A673 (cell line): ENCODE data around the gene SOX5. TPM values are rescaled to one million over a fixed set of nuclear protein-coding genes. Genes with fewer than 3 reads are reported as not detected.

Experiments
- BruUV-seq: library from RNA; stranded (reverse); fragments of 400-500 nt; replicated peaks from 2 replicates; lab custom pipeline; 2021; lab: Mats Ljungman, UMichigan
- CTCF ChIA-PET: fragments of 300-600 bp; sonication (Branson Sonifier 250); formaldehyde crosslinking; loops from one replicate; lab custom pipeline; 2022; ENCODE audit warnings: antibody characterized with exemption; lab: Charles Lee
- POLR2A ChIA-PET: fragments of 300-600 bp; sonication (Branson Sonifier 250); formaldehyde crosslinking; loops from one replicate; lab custom pipeline; 2022; ENCODE audit warnings: antibody characterized with exemption; ENCODE audit not compliant: low non-redundant PET; lab: Charles Lee
- DNase-seq: peaks from one replicate; pipeline ENCODE4 v3.0.0-alpha.2; 2015; ENCODE audit warnings: low spot score
- H3K27ac ChIP-seq: fragments of 200-600 bp; sonication (generic); 2 replicates; pipeline ENCODE4 v1.5.1; 2016; ENCODE audit warnings: mixed run types, low read depth, mild to moderate bottlenecking, mixed read lengths, antibody characterized with exemption, low read length; ENCODE audit not compliant: poor library complexity, severe bottlenecking
- H3K27me3 ChIP-seq: fragments of 200-600 bp; sonication (generic); replicated peaks from 2 replicates; pipeline ENCODE4 v1.6.1; 2017; ENCODE audit warnings: mixed run types, low read depth, mild to moderate bottlenecking, mixed read lengths, antibody characterized with exemption, low read length; ENCODE audit not compliant: insufficient read depth, poor library complexity
- H3K36me3 ChIP-seq: fragments of 200-600 bp; sonication (generic); 2 replicates; pipeline ENCODE4 v1.6.1; 2016; ENCODE audit warnings: mixed run types, mild to moderate bottlenecking, mixed read lengths, antibody characterized with exemption, low read length; ENCODE audit not compliant: insufficient read depth, poor library complexity, severe bottlenecking
- H3K4me1 ChIP-seq: fragments of 200-600 bp; sonication (generic); 2 replicates; pipeline ENCODE4 v1.6.1; 2017; ENCODE audit warnings: mixed run types, mild to moderate bottlenecking, mixed read lengths, antibody characterized with exemption, low read length; ENCODE audit not compliant: insufficient read depth, poor library complexity, severe bottlenecking
- H3K4me3 ChIP-seq: fragments of 200-600 bp; sonication (generic); 2 replicates; pipeline ENCODE4 v1.5.1; 2016; ENCODE audit warnings: low read depth, mixed run types, mild to moderate bottlenecking, mixed read lengths, low read length; ENCODE audit not compliant: poor library complexity, severe bottlenecking
- H3K9me3 ChIP-seq: fragments of 200-600 bp; sonication (generic); 2 replicates; pipeline ENCODE4 v1.6.1; 2016; ENCODE audit warnings: mixed run types, low read depth, mild to moderate bottlenecking, mixed read lengths, antibody characterized with exemption, low read length; ENCODE audit not compliant: poor library complexity, severe bottlenecking
- CTCF ChIP-seq: fragments of 300-800, 200-600 bp; sonication (generic); conservative IDR thresholded peaks from 2 replicates; pipeline ENCODE4 v1.5.1; 2017; ENCODE audit warnings: low read depth, mild to moderate bottlenecking, antibody characterized with exemption, low read length, moderate library complexity, mixed read lengths
- EZH2 ChIP-seq: fragments of 200-600 bp; sonication (generic); IDR thresholded peaks from 2 replicates; pipeline ENCODE4 v1.6.1; 2017; ENCODE audit warnings: borderline replicate concordance, low read depth, mild to moderate bottlenecking, mixed read lengths, antibody characterized with exemption, low read length; ENCODE audit not compliant: poor library complexity, severe bottlenecking
- intact Hi-C: fragments of 100-400 bp; cut with micrococcal nuclease; formaldehyde crosslinking; loops from one replicate; pipeline ENCODE4 v1.10.0; 2022; ENCODE audit not compliant: unreplicated experiment
- total RNA-seq: library from RNA; stranded (reverse); gene quantifications from 2 replicates; pipeline ENCODE4 v1.2.3, GENCODE V29; 2021

The SOX5 gene
- total RNA-seq, 1 experiment from 2014 or later: 11.9 TPM

- H3K36me3 ChIP-seq: no peaks in the 10 kb centered on the region
- ChIA-PET CTCF (interaction anchor here (0.7 kb wide), 1 partner anchor 265 kb away, joined by 6 read pairs; no protein-coding TSS in a partner anchor), POLR2A (no interaction called here)
- no peaks in the 10 kb centered on the region for H3K4me1 ChIP-seq
- no peak for DNase-seq
- H3K9me3 ChIP-seq: no peaks in the 10 kb centered on the region
- H3K27me3 ChIP-seq: no peaks in the 10 kb centered on the region
- intact Hi-C loops: no loop called here
- BruUV-seq: no TSS peak
- no peak overlapping the region for H3K27ac ChIP-seq
- TF ChIP-seq CTCF (no peak), EZH2 (no peak)
- no peak overlapping the region for H3K4me3 ChIP-seq
Measured at GRCh38 chr12:23771240-23771949, 178.1 kb downstream of the SOX5 start.

- no peak overlapping the region for H3K4me3 ChIP-seq
- no peaks in the 10 kb centered on the region for H3K4me1 ChIP-seq
- H3K9me3 ChIP-seq: no peaks in the 10 kb centered on the region
- ChIA-PET CTCF (no interaction called here), POLR2A (no interaction called here)
- DNase-seq: no peak
- no peaks in the 10 kb centered on the region for H3K36me3 ChIP-seq
- H3K27ac ChIP-seq: no peak overlapping the region
- no peak for TF ChIP-seq CTCF
- no peak for TF ChIP-seq EZH2
- intact Hi-C loops: no loop called here
- H3K27me3 ChIP-seq: no peaks in the 10 kb centered on the region
- BruUV-seq: no TSS peak
Measured at GRCh38 chr12:23770202-23770938, 179.1 kb downstream of the SOX5 start.

- no peak for DNase-seq
- TF ChIP-seq CTCF: no peak
- TF ChIP-seq EZH2: no peak
- no TSS peak for BruUV-seq
- H3K4me1 ChIP-seq: no peaks in the 10 kb centered on the region
- no peaks in the 10 kb centered on the region for H3K36me3 ChIP-seq
- CTCF ChIA-PET: no interaction called here
- no peak overlapping the region for H3K27ac ChIP-seq
- POLR2A ChIA-PET: no interaction called here
- no peaks in the 10 kb centered on the region for H3K9me3 ChIP-seq
- no peaks in the 10 kb centered on the region for H3K27me3 ChIP-seq
- intact Hi-C loops: no loop called here
- H3K4me3 ChIP-seq: no peak overlapping the region
Measured at GRCh38 chr12:23767834-23768233, 181.6 kb downstream of the SOX5 start.
